Activated CD4-positive, alpha-beta memory T cell treated with anti-CD3 and anti-CD28 coated beads, Interleukin-2, amount 10 ng/mL, durations not matched to agents 7 days and 5 days (primary cell): ENCODE measurements around the gene SYT15B. TPM values are rescaled to one million over a fixed set of nuclear protein-coding genes. Genes with fewer than 3 reads are reported as not detected.

Experiments
- total RNA-seq, 2 experiments: library from RNA; stranded (reverse); gene quantifications; one replicate each; pipeline ENCODE4 v1.2.3, GENCODE V29; 2021

Gene SYT15B
- total RNA-seq, 2 experiments from 2014 or later, result 0.20 TPM; not detected in 1

Other genes starting within 250 kb of the SYT15B start
- gene AGAP9, start 240.0 kb downstream of the SYT15B start, total RNA-seq, result 1 to 10 TPM; 5.6 to 6.2 TPM
- gene NPY4R2, start 155.1 kb upstream of the SYT15B start, total RNA-seq, result not detected
- not detected for gene FAM25C, start 236.2 kb upstream of the SYT15B start, total RNA-seq